Activated T-helper 1 cell treated with Interleukin-2 at 50 U/mL for 16 hours (primary cell): ENCODE results near the gene C10orf95.

ENCODE experiments used
- DNase-seq: peaks from one replicate; pipeline ENCODE4 v3.0.0-alpha.2; 2020; ENCODE audit warnings: low read depth

The C10orf95 gene

GRCh38 chr10:102401342-102401654 lies 50.0 kb downstream of the C10orf95 start:
- no peak for DNase-seq

GRCh38 chr10:102400598-102401341 lies 50.6 kb downstream of the C10orf95 start:
- no peak for DNase-seq

- no peak for DNase-seq
These were observed 51.3 kb downstream of the C10orf95 start for GRCh38 chr10:102400076-102400475.
